GM04504 (cell line): Measurements from ENCODE around the gene TMEM235.

Source experiments
- DNase-seq: peaks from one replicate; pipeline ENCODE4 v3.0.0-alpha.2; 2012; ENCODE audit warnings: low read depth

TMEM235 gene

DNA sequence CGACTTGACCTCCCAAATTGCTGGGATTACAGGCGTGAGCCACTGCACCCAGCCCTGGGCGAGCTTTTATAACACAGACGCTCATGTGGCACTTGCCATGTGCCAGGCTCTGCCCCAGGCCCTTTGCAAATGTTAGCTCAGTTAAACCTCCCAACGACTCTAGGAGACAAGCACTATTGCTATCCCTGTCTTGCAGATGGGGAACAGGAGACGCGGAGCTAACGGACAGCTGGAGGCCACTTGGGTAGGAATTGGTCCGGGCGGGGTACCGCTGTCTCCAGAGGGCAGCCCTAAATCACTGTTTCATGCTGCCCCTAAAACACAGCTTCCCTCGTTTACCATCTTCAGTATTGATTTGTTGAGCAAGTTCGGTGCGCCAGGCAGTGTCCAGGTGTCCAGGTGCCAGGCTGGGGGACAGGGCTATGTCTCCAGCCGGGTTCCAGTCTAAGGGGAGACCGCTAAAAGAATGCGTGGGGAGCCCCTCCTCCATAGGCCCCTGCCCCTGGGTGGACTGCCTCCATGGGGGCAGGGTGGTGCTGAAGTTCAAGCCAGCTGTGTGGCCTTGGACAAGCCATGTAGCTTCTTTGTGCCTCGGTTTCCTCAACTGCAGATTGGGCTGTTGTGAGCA, 23.7 kb downstream of the TMEM235 start:
- DNase-seq = no peak

GRCh38 chr17:78255953-78256706, 24.7 kb downstream of the TMEM235 start:
- no peak for DNase-seq

DNA sequence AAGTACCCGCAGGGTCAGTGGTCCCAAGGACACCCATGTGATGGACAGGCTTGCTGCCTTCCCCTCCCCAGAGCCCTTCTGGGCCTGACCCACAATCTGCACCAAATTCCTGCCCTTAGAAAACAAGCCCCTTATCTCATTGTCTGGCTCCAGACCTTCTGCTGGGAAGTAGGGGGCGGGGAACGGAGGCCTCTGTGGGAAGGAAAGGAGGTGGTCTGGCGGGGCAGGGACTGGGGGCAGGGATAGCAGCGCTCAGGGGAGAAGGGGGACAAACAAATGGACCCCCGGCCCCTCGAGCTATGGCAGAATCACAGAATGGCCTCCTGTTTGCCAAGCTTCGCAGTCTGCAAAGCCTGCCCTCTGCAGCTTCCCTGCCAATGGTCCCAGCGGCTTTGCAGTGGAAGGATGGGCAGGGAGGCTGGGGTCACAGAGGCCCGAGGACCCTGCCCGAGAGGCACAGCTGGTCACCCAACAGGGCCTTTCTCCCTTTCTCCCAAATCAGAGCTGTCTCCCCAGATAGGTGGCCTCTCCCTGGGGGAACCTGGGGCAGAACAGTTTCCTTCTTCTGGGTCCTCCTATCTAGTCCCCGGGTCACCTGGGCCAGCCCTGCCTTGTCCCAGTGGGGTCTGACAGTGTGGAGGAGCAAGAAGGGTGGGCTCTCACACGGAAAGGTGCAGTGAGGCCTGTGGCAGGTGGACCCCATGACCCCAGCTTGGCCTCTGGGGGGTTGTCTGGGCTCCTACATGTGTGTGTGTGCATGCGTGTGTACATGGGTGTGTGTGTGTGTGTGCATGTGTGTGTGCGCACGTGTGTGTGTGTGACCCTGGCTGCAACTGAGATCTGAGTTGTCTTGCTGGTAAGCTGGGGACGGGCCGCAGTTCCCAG, 25.5 kb downstream of the TMEM235 start:
- DNase-seq = no peak

DNA sequence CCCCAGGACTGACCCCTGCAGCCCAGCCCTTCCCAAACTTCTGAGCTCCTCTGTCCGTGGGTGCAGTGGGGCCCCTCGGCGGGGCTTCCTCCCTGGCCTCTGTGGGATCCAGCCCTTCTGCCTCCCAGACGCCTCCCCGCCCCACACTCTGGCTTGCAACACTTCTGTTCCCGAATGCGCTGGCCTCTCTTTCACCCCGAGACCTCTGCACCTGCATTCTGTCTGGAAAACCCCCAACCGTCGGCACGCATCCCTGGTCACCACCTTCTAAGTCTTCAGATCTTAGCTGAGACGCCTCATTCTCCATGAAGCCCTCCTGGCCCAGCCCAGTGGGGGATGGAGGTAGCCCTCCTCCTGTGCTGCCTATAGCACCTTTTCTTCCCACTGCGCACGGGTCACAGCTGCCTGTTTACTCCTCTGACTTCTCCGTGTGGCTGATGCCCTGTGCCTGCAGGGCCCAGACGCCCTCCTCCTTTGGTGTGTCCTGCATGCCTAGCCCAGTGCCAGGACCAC, 26.4 kb downstream of the TMEM235 start:
- no peak for DNase-seq

DNA sequence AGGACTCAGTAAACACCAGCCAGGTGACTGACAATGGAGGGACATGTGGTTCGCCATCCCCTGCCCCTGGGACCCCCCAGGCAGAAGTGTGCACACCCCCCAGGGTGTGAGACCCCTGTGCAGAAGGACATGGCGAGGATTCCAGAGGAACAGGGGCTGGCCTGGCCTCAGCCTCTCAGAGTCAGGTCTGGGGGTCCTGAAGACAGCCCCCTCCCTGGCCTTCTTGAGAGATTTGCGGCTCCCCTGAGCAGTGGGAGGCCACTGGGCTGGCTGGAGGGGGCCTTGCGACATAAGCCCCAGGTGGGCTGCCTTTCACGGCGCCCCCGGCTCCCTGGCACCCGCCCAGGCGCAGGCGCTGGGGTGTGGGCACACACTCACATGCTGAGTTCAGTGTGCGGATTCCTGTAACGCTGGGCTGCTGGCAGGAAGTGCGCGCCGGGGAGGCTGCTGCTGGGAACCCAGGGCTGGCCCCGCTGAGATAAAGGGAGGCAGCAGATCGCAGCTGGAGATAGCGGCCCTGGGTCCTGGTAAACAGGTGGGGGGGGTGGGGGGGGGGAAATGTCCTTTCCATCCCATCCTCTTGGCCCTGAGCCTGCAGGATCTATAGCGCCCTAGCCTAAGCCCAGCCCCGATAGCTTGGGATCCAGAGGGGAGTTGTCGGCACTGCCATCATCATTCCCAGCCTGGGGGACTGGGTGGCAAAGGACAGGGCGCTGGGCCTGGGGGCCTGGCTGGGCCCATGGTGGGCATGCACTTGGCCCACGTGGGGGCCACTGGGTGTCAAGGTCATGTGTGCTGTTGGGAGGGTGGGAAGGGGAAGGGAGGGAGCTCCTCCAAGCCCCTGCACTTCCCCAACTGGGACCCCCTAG, 27.1 kb downstream of the TMEM235 start:
- DNase-seq = no peak

GRCh38 chr17:78259192-78259554, 27.7 kb downstream of the TMEM235 start:
- no peak for DNase-seq

DNA sequence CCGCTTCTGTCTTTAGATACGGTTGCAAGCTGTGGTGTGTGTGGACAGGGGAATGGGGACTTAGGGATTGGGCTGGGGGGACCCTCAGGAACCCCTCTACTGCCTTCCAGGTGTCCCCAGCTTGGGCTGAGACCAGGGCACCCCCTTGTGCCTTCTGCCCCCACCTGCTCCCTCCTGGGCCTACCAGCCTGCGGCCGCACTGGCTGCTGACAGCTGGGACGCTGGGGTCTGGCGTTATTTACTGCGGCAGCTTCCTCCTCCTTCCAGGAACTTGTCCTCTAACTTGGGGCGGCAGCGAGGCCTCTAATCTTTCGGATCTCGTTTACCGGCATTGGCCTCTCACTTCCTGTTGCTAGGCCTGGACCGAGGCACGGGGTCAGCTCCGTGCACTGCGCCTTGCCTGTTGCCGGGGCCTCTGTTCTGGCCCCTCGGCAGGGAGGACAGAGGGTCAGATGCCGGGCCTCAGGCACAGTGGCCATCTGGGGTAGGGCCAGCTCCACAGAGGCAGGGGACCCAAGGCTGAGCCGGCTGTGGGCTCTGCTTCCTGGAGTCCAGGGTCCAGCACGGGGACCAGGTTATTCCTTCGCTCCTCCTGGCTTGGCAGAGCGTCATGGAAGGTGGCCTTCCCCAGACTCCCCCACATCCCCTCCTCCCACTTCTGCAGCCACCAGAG, 31.8 kb downstream of the TMEM235 start:
- DNase-seq = no peak

- DNase-seq = no peak
Measured at GRCh38 chr17:78263736-78264340, 32.4 kb downstream of the TMEM235 start.

DNA sequence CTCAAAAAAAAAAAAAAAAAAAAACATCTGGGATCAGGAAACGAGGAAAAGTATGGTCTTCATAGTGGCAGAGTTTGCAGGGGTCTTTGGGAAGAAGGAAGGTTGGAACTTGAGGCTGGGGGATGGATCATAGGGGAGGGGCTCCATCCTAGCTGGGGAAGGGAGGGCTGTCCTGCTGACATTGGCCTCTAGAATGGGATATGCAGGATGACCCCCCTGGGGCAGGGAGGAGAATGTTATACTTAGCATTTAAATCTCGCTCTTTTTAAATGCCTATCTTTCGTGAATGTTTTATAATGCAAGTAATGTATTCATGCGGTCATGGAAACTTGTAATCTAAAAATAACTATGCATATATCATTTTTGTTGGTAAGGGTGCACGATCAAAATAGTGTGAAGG, 33.2 kb downstream of the TMEM235 start:
- DNase-seq = no peak

DNA sequence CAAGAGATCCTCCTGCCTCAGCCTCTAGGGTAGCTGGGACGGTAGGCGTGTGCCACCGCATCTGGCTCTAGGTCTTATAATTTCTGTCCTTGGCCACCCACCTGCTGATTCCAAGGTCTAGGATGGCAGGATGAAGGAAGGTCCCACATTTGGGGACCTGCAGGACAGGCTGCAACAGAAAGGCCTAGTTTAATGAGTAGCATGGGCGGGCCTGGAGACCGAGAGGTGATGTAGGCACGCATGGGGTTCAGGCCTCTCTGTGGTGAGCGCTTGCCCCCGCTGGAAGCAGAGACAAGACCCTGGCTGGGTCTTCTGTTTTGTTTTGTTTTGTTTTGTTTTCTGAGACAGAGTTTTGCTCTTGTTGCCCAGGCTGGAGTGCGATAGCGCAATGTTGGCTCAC, 33.7 kb downstream of the TMEM235 start:
- DNase-seq = no peak

- DNase-seq = no peak
Measured at GRCh38 chr17:78266231-78266631, 34.8 kb downstream of the TMEM235 start.

- DNase-seq = no peak
Measured at GRCh38 chr17:78266771-78267170, 35.3 kb downstream of the TMEM235 start.

- DNase-seq = no peak
Measured at GRCh38 chr17:78267253-78268073, 36.0 kb downstream of the TMEM235 start.

- DNase-seq = no peak
Measured at GRCh38 chr17:78268191-78268874, 36.9 kb downstream of the TMEM235 start.

DNA sequence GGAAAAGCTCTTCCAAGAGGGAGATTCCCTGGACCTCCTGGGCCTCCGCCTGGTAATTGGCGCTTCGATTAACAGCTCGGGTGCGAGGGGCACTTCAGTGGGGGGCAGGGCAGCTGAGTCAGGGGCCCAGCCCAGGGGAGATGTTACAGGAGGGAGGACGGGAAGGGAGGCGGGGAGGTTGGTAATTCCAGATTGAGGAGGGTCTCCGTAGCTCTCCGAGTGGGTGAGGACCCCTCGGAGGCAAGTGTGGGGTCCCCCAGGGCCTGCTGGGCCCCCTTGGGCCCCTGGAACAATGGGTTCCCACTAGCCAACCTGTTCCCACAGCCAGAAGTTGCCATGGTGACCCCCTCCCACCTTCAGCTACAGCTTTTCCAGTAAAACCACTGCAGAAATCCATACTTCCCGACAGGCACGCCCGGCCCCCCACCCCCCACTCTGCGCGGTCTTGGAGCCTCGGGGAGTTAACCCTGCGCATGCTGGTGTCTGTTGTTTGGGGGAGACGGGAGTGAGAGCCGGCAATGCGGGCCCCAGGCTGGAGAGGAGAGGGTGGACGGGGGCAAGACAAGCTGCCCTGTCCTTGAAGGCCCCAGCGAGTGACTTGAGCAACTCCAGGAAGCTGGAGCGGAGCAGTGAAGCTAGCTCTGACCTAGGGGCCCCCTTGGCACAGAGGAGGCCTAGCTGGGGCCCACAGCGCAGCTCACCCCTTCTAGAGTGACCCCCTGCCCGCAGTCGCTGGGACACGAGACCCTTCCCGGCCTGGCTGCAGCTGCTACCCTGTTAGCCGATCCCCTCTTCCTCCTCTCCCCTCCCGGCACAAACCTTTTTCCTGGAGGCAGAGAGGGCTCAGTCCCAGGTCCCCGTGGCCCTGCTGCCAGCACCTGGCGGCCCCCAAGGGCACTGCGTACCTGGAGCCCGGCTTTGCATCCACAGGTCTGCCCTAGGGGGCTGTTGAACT, 37.8 kb downstream of the TMEM235 start:
- no peak for DNase-seq

DNA sequence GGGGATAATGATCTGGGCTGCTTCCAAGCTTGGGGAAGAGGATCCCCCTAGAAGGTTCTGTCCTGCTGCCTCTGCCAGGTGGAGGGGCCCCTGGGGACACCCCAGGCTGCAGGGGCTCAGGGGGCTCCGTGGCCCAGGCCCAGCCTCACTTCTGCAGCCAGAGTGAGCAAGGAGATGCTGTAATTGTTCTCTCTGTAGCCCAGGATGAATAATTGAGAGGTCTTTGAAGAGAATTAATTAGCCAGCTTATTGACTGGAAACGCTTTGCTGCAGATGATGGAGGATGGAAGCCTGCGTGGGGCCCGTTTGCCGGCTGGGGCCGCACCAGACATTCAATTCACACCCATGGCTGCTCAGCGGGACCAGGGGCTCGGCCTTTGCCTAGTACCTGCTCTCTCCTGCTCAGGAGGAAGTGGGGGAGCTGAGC, 38.5 kb downstream of the TMEM235 start:
- no peak for DNase-seq

- DNase-seq = no peak
Measured at GRCh38 chr17:78271419-78272170, 40.2 kb downstream of the TMEM235 start.
